ENCODE data around the gene CGB8.

The CGB8 gene

GRCh38 chr19:49006905-49007304 lies 42.0 kb downstream of the CGB8 start:
- no peak overlapping the region for H3K4me3 ChIP-seq (ENCODE audit: low read depth, low read length)
- no peak for DNase-seq (ENCODE audit: low read depth, low spot score)
- in situ Hi-C loops (cut with HindIII; ENCODE audit: low sequenced_read_pairs) = no loop called here
- no peak for TF ChIP-seq CTCF (IDR thresholded peaks at IDR 0.05; ENCODE audit: low read depth, low read length)

- in situ Hi-C loops (cut with HindIII; ENCODE audit: low sequenced_read_pairs) = no loop called here
- no peak for TF ChIP-seq CTCF (IDR thresholded peaks at IDR 0.05; ENCODE audit: low read depth, low read length)
Observed at GRCh38 chr19:49004964-49005614, 43.8 kb downstream of the CGB8 start.

GRCh38 chr19:49004133-49004532 lies 44.8 kb downstream of the CGB8 start:
- no peak overlapping the region for H3K4me3 ChIP-seq (ENCODE audit: low read depth, low read length)
- in situ Hi-C loops (cut with HindIII; ENCODE audit: low sequenced_read_pairs) = no loop called here
- no peak for TF ChIP-seq CTCF (IDR thresholded peaks at IDR 0.05; ENCODE audit: low read depth, low read length)
- no peak for DNase-seq (ENCODE audit: low read depth, low spot score)

More at GRCh38 chr19:49004964-49005614, 43.8 kb downstream of the CGB8 start:
- H3K4me3 ChIP-seq (ENCODE audit: low read depth, low read length) = no peak overlapping the region
- DNase-seq (ENCODE audit: low read depth, low spot score) = no peak

- TF ChIP-seq CTCF (IDR thresholded peaks at IDR 0.05; ENCODE audit: low read depth, low read length) = peak; percentile 89
- in situ Hi-C loops (cut with HindIII; ENCODE audit: low sequenced_read_pairs) = no loop called here
Observed at GRCh38 chr19:48999481-49000325, 49.2 kb downstream of the CGB8 start.

GRCh38 chr19:48997972-48998371 lies 50.9 kb downstream of the CGB8 start:
- in situ Hi-C loops (cut with HindIII; ENCODE audit: low sequenced_read_pairs) = no loop called here
- no peak overlapping the region for H3K4me3 ChIP-seq (ENCODE audit: low read depth, low read length)
- DNase-seq (ENCODE audit: low read depth, low spot score) = peak; percentile 49
- TF ChIP-seq CTCF (IDR thresholded peaks at IDR 0.05; ENCODE audit: low read depth, low read length) = peak; percentile 68

More at GRCh38 chr19:48999481-49000325, 49.2 kb downstream of the CGB8 start:
- no peak overlapping the region for H3K4me3 ChIP-seq (ENCODE audit: low read depth, low read length)
- peak; percentile 73 for DNase-seq (ENCODE audit: low read depth, low spot score)
